Stimulated activated CD4-positive, alpha-beta T cell treated with anti-CD3 and anti-CD28 coated beads, Interleukin-15, amount 100 ng/mL, for 1 hour (primary cell): ENCODE results near the gene CSNK1G3.
"Not testable (repeated sequence)": the region's sequence is repeated elsewhere in the genome, so short reads cannot be mapped to it uniquely, and the experiment has no call there.

Source experiments
- DNase-seq, 2 donors: peaks; one replicate each; pipeline ENCODE4 v3.0.0-alpha.2; 2020; ENCODE audit warnings: low read depth in 1 of 2, low spot score in 1 of 2

The CSNK1G3 gene

DNA sequence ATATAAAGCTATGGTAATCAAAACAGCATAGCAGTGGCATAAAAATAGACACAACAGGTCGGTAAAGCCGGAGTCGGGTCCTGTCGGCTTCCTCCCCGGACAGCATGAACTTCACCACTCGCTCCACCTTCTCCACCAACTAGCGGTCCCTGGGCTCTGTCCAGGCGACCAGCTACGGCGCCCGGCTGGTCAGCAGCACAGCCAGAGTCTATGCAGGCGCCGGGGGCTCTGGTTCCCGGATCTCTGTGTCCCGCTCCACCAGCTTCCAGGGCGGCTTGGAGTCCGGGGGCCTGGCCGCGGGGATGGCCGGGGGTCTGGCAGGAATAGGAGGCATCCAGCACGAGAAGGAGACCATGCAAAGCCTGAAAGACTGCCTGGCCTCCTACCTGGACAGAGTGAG is 124.0 kb downstream of the CSNK1G3 start:
- no peak for DNase-seq

- DNase-seq = not testable (repeated sequence)
Measured at GRCh38 chr5:123637028-123637427, 125.1 kb downstream of the CSNK1G3 start.

- no peak for DNase-seq
Measured at GRCh38 chr5:123639244-123639643, 127.3 kb downstream of the CSNK1G3 start.

DNA sequence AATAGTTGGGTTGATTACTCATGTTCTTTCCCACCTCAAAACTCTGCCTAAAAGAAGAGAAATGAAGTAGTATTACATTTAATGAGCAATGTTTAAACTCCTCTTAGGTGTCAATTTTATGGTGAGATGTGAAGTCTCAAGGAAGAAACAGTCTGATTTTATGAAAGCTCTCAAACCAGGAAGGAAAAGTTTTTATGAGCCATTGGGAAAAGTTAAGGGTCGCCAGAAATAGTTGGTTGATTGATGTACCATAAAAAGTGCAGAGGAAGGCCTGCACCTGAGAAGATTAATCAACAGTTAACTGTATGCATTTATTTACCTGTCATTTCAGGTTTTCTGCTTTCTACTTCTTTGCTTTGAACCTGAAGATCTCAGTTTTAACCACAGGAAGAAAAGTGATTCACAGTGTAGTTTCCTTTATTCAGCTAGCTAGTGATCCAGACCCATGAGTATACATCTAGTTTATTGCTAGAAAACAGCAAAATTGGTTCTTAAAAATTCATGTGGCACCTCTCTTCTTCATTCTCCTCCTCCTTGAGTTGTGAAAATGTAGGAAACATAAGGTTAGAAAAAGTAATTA is 133.1 kb downstream of the CSNK1G3 start:
- DNase-seq = no peak

- no peak for DNase-seq
Measured at GRCh38 chr5:123647066-123647465, 135.1 kb downstream of the CSNK1G3 start.

- no peak for DNase-seq
Measured at GRCh38 chr5:123651234-123651633, 139.3 kb downstream of the CSNK1G3 start.

DNA sequence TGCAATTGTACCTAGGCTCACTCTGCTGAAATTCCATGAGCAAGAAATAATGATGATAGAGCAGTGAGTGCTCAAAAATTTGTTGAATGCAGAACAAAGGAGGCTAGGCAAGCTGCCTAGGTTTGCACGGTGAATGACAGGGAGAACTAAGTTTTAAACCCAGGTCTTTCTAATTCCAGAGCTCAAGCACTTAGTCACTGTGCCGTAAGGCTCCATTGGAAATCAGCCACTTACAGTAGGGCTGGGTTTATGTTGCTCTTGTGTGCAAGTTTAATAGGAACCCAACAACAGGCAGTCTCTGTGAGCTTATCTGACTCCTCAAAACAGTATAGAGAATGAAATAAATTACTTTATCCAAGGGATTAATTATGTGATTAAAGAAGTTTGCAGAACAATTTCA is 147.0 kb downstream of the CSNK1G3 start:
- DNase-seq = no peak

- DNase-seq = no peak
Measured at GRCh38 chr5:123659495-123659894, 147.5 kb downstream of the CSNK1G3 start.

DNA sequence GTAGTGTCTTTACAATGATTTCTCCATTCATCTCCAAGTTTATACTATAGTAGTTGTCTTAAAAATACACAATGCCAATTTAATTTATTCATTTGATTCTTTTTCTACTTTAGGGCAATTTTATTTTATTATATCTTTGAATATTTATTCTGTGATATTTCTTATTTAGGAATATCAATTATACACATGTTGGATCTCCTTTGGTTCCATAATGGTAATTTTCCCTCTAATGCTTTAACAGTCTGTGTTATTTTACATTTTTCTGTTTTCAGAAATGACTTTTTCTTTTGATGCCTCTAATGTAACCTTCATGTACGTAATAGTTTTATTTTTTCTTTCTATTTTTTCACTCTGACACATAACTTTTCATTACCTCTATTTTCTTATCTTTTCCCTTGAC is 153.0 kb downstream of the CSNK1G3 start:
- DNase-seq = no peak

- no peak for DNase-seq
Measured at GRCh38 chr5:123665822-123666371, 153.9 kb downstream of the CSNK1G3 start.
